GM12892 (cell line): Measurements from ENCODE around the gene MYBPC2.

Source experiments
- POLR2A ChIP-seq: IDR thresholded peaks from 2 replicates; pipeline ENCODE4 v1.6.1; 2011; ENCODE audit warnings: low read depth, low read length, control low read depth
- TAF1 ChIP-seq: IDR thresholded peaks from 2 replicates; pipeline ENCODE4 v1.6.1; 2011; ENCODE audit warnings: low read depth, mild to moderate bottlenecking, control low read depth, low read length, borderline replicate concordance

DNA sequence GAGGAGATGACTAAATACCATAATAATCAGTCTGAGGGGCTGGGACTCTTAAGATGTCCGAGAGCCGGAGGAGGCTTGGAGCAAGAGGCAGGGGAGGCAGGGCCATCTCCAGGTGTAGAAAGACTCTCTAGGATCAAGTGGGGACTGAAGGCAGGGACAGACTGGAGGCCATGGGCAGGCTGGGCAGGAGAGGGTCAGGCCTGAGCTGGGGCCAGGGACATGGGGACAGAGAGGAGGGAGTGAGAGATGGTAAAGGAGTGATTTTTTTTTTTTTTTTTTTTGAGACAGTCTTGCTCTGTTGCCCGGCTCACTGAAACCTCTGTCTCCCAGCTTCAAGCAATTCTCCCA lies 76.1 kb downstream of the MYBPC2 start:
- no peak for TF ChIP-seq POLR2A
- TF ChIP-seq TAF1 = no peak
